Effector memory CD4-positive, alpha-beta T cell (primary cell): ENCODE results near the gene CABP1.
"Not testable (repeated sequence)": the region's sequence is repeated elsewhere in the genome, so short reads cannot be mapped to it uniquely, and the experiment has no call there.

Experiments
- DNase-seq, 3 donors: peaks; one replicate each; pipeline ENCODE4 v3.0.0-alpha.2; 2020
- H3K27ac ChIP-seq: 2 replicates; pipeline ENCODE4 v1.7.0; 2013; ENCODE audit warnings: mild to moderate bottlenecking, low read length, moderate library complexity; ENCODE audit not compliant: insufficient read depth, poor library complexity, severe bottlenecking
- H3K27me3 ChIP-seq: replicated peaks from 2 replicates; pipeline ENCODE4 v1.7.0; 2013; ENCODE audit warnings: mild to moderate bottlenecking, low read length; ENCODE audit not compliant: insufficient read depth, control insufficient read depth, poor library complexity, severe bottlenecking
- H3K36me3 ChIP-seq: 2 replicates; pipeline ENCODE4 v1.7.0; 2013; ENCODE audit warnings: mild to moderate bottlenecking, low read length, moderate library complexity; ENCODE audit not compliant: control insufficient read depth, insufficient read depth
- H3K4me1 ChIP-seq: 2 replicates; pipeline ENCODE4 v1.7.0; 2013; ENCODE audit warnings: low read length, mild to moderate bottlenecking; ENCODE audit not compliant: control insufficient read depth, insufficient read depth, poor library complexity, severe bottlenecking
- H3K4me3 ChIP-seq: 2 replicates; pipeline ENCODE4 v1.7.0; 2013; ENCODE audit warnings: low read length, low read depth, mild to moderate bottlenecking; ENCODE audit not compliant: insufficient read depth, poor library complexity, severe bottlenecking
- H3K9me3 ChIP-seq: 2 replicates; pipeline ENCODE4 v1.7.0; 2013; ENCODE audit warnings: mild to moderate bottlenecking, low read length, moderate library complexity; ENCODE audit not compliant: control insufficient read depth
- total RNA-seq, 3 donors: gene quantifications; one replicate each; lab custom pipeline; 2026; lab: John Stamatoyannopoulos, UW

Gene CABP1
- 0 reads per million in 3 donors for total RNA-seq

DNA sequence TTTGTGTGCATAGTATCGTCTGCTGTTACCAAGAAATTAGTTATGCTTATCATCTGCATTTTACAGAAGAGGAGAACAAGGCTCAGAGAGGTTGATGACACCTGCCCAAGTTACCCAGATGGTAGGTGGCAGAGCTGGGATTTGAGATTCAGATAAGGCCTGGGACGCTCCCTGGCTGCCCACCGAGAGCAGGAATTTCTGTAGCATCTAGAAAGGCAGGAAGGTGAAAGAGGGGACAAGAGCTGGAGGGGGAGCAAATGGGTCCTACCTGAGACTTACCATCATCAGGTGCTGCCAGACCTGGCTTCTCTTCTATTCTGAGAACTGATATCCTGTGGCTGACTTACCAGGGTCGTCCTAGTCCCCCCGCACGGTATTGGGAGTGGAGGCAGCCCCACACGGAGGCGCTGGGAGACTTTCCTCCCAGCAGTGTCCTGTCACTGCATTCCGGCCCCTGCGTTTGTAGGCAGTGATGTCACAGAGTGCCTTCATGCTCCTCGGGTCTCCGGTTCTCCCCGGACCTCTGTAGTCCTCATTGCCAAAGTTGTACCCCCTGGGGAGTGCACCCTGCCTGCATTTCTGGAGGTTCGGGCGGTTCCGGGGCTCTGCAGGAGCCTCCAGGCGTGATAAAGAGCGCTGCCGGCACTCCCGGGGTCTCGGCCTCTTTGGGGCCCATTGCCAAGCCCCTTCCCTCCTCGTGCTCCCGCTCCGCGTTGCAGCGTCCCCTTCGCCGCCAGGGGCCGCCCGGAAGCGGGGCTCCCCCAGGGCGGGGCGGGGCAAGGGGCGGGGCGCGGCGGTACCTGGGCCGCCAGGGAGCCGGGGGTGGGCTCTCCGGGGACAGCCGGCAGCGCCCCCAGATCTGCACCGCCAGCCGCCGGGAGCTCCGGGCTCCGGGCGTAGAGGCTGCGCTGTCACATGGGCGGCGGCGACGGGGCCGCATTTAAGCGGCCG is at the start of gene CABP1:
CABP1 (plus strand) TSS at position 856 of the 951 bp plus-strand sequence; CDS start at position 916, 60 bp downstream.
- Histone ChIP-seq H3K27me3 (peaks cover 24% of the 10 kb centered on the region), H3K4me3 (peak within 1 kb of the TSS; percentile 45), H3K36me3 (no peaks in the 10 kb centered on the region), H3K9me3 (no peaks in the 10 kb centered on the region), H3K27ac (no peak within 1 kb of the TSS), H3K4me1 (peaks cover 10% of the 10 kb centered on the region)
- peak; percentile 38 to 52 (median 45) for DNase-seq

DNA sequence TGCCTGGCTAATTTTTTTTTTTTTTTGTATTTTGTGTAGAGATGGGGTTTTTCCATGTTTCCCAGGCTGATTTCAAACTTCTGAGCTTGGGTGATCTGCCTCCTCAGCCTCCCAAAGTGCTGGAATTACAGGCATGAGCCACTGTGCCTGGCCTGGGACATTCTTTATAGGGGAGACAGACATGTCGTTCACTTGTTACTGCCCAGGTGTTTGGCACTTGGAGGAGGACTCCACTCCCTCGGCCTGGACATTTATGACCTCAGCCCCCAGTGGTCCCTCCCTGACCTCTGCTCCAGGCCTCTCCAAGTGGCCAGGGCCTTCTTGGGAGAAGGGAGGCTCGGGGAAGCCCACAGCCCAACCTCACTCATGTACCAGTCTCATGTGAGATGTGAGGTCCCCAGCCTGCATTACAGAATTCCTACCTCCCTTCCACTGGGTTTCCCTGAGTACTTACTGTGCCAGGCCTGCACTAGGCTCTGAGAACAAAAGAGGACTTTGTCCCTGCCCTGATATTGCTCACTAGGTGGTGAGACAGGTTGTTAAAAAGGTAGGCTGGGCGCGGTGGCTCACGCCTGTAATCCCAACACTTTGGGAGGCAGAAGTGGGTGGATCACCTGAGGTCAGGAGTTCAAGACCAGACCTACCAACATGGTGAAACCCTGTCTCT is 49.6 kb upstream of the CABP1 start:
- no peaks in the 10 kb centered on the region for H3K27me3 ChIP-seq
- no peaks in the 10 kb centered on the region for H3K9me3 ChIP-seq
- H3K27ac ChIP-seq: no peak overlapping the region
- no peaks in the 10 kb centered on the region for H3K36me3 ChIP-seq
- DNase-seq: no peak
- no peak overlapping the region for H3K4me3 ChIP-seq
- H3K4me1 ChIP-seq: no peaks in the 10 kb centered on the region

GRCh38 chr12:120592121-120593049 is 48.0 kb upstream of the CABP1 start:
- DNase-seq: no peak
- Histone ChIP-seq H3K27ac (no peak overlapping the region), H3K4me1 (no peaks in the 10 kb centered on the region), H3K9me3 (no peaks in the 10 kb centered on the region), H3K27me3 (no peaks in the 10 kb centered on the region), H3K36me3 (no peaks in the 10 kb centered on the region), H3K4me3 (no peak overlapping the region)

DNA sequence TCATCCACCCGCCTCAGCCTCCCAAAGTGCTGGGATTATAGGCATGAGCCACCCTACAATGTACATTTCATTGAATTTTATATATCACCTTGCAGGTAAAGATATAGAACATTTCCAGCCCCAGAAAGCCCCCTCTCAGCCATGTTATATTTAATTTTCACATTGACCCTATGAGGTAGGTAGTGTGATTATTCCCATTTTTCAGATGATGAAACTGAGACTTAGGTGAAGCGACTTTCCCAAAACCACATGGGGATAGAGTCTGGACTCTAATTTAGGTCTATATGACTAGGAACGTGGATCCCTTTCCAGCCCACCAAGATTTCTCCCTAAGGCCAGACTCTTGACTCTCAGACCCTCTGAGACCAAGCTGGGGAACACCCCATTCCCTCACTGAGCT is 43.5 kb upstream of the CABP1 start:
- Histone ChIP-seq H3K27me3 (no peaks in the 10 kb centered on the region), H3K36me3 (no peaks in the 10 kb centered on the region), H3K4me3 (no peak overlapping the region), H3K4me1 (no peaks in the 10 kb centered on the region), H3K9me3 (no peaks in the 10 kb centered on the region), H3K27ac (no peak overlapping the region)
- DNase-seq: no peak

DNA sequence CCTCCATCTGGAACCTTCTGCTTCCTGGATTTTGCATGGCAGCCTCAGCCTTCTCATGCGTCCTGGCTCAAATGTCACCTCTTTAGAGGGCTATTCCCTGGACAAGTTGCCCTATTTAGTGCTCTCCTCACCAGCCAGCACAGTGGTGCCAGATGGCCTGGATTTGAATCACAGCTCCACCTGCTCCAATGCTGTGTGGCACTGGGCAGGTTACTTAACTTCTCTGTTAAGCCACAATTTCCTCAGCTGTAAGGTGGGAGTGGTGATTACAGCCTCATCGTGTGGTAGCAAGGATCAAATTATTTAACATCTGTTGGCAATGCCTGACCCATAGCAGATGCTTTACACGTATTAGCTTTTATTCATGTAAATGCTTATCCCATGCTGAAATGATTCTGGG is 42.6 kb upstream of the CABP1 start:
- no peak for DNase-seq
- H3K4me3 ChIP-seq: no peak overlapping the region
- no peaks in the 10 kb centered on the region for H3K36me3 ChIP-seq
- no peaks in the 10 kb centered on the region for H3K4me1 ChIP-seq
- H3K27ac ChIP-seq: no peak overlapping the region
- H3K9me3 ChIP-seq: no peaks in the 10 kb centered on the region
- H3K27me3 ChIP-seq: no peaks in the 10 kb centered on the region

DNA sequence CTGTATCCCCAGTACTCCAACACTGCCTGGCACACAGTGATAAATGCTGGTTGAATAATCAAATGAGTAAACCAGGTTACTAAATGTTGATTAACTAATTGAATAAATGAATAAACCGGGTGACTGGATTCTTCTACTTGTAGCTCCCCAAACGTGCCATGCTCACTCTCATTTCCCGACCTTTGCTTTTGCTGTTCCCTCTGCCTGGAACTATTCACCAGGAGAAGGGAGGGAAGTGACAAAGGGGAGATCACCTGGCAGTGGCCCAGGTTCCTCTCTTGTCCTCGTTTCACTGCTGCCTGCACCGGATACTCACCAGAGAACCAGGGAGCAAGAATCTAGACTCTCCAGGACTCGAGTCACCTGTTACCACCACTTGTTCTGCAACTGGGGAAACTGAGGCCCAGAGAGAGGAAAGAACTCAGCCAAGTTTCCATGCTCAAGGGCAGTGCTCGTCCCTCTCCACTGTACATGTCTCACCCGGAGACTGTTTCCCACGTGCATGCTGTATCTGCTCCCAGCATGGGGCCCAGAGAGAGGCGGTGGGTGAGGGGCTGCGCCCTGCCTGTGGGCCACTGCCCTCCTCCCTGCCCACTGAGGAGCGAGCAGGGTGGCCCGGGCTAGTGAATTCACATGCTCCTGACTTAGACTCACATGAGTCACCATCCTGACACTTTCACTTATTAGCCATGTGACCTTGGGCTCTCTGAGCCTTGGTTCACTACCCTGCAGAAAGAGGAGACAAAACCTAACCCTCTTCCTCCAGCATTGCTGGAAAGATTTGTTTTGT is 41.6 kb upstream of the CABP1 start:
- no peak for DNase-seq
- H3K4me1 ChIP-seq: no peaks in the 10 kb centered on the region
- H3K27me3 ChIP-seq: no peaks in the 10 kb centered on the region
- no peak overlapping the region for H3K27ac ChIP-seq
- H3K4me3 ChIP-seq: no peak overlapping the region
- H3K36me3 ChIP-seq: no peaks in the 10 kb centered on the region
- H3K9me3 ChIP-seq: no peaks in the 10 kb centered on the region

- Histone ChIP-seq H3K36me3 (no peaks in the 10 kb centered on the region), H3K27me3 (no peaks in the 10 kb centered on the region), H3K9me3 (no peaks in the 10 kb centered on the region), H3K4me3 (no peak overlapping the region), H3K4me1 (no peaks in the 10 kb centered on the region), H3K27ac (no peak overlapping the region)
- no peak for DNase-seq
Measured at GRCh38 chr12:120599672-120600552, 40.5 kb upstream of the CABP1 start.

GRCh38 chr12:120602416-120602815 is 38.0 kb upstream of the CABP1 start:
- H3K9me3 ChIP-seq, H3K4me1 ChIP-seq, DNase-seq, H3K27ac ChIP-seq, H3K36me3 ChIP-seq, H3K27me3 ChIP-seq, H3K4me3 ChIP-seq: not testable (repeated sequence)
